Fibroblast of upper back skin (primary cell): ENCODE measurements around the gene BABAM2.
A peak's percentile ranks its signal among the peaks of the same experiment; 100 is the strongest.
"Not testable (repeated sequence)": the region's sequence is repeated elsewhere in the genome, so short reads cannot be mapped to it uniquely, and the experiment has no call there.

Source experiments
- DNase-seq: peaks from one replicate; pipeline ENCODE4 v3.0.0-alpha.2; 2013

BABAM2 gene

GRCh38 chr2:27954221-27954673 is 63.7 kb downstream of the BABAM2 start:
- peak; percentile 78 for DNase-seq

GRCh38 chr2:27954771-27955383 is 64.3 kb downstream of the BABAM2 start:
- DNase-seq, result peak; percentile 100

- DNase-seq, result no peak
Measured at GRCh38 chr2:27955384-27956161, 65.0 kb downstream of the BABAM2 start.

GRCh38 chr2:27956888-27957287 is 66.4 kb downstream of the BABAM2 start:
- peak; percentile 73 for DNase-seq

- peak; percentile 30 for DNase-seq
Measured at GRCh38 chr2:27958711-27959378, 68.3 kb downstream of the BABAM2 start.

- DNase-seq, result peak; percentile 86
Measured at GRCh38 chr2:27959496-27959895, 69.0 kb downstream of the BABAM2 start.

GRCh38 chr2:27960237-27960912 is 69.8 kb downstream of the BABAM2 start:
- peak; percentile 98 for DNase-seq

GRCh38 chr2:27962006-27962405 is 71.5 kb downstream of the BABAM2 start:
- peak; percentile 69 for DNase-seq

- no peak for DNase-seq
Measured at GRCh38 chr2:27963472-27963871, 72.9 kb downstream of the BABAM2 start.

GRCh38 chr2:27964067-27964466 is 73.5 kb downstream of the BABAM2 start:
- no peak for DNase-seq

GRCh38 chr2:27965841-27966240 is 75.3 kb downstream of the BABAM2 start:
- DNase-seq, result no peak

- DNase-seq, result peak; percentile 89
Measured at GRCh38 chr2:27966466-27966865, 75.9 kb downstream of the BABAM2 start.

- DNase-seq, result peak; percentile 61
Measured at GRCh38 chr2:27967076-27967475, 76.5 kb downstream of the BABAM2 start.

GRCh38 chr2:27968045-27968444 is 77.5 kb downstream of the BABAM2 start:
- not testable (repeated sequence) for DNase-seq

GRCh38 chr2:27968957-27969356 is 78.4 kb downstream of the BABAM2 start:
- not testable (repeated sequence) for DNase-seq

- DNase-seq, result no peak
Measured at GRCh38 chr2:27972311-27972710, 81.8 kb downstream of the BABAM2 start.

- DNase-seq, result peak; percentile 52
Measured at GRCh38 chr2:27973592-27973991, 83.1 kb downstream of the BABAM2 start.

- peak; percentile 20 for DNase-seq
Measured at GRCh38 chr2:27976308-27976707, 85.8 kb downstream of the BABAM2 start.

GRCh38 chr2:27977731-27978312 is 87.3 kb downstream of the BABAM2 start:
- peak; percentile 97 for DNase-seq

GRCh38 chr2:27978761-27979160 is 88.2 kb downstream of the BABAM2 start:
- DNase-seq, result not testable (repeated sequence)

GRCh38 chr2:27980242-27980641 is 89.7 kb downstream of the BABAM2 start:
- peak; percentile 19 for DNase-seq

GRCh38 chr2:27984153-27984552 is 93.6 kb downstream of the BABAM2 start:
- no peak for DNase-seq

- no peak for DNase-seq
Measured at GRCh38 chr2:27988306-27988705, 97.8 kb downstream of the BABAM2 start.
